Keratinocyte (primary cell): ENCODE results near the gene HDGFL3.

Source experiments
- EZH2 ChIP-seq: IDR thresholded peaks from one replicate; pipeline ENCODE4 v1.6.1; 2012; ENCODE audit warnings: inconsistent platforms, mild to moderate bottlenecking, low read length, moderate library complexity
- TF ChIP-seq, protein P1 (sequence below), 3 experiments: IDR thresholded peaks in 1 of 3; conservative IDR thresholded peaks in 1 of 3; optimal IDR thresholded peaks in 1 of 3; 2 replicates in 2 of 3; 3 replicates in 1 of 3; pipeline versions ENCODE3 to v1.5.1; 2011; ENCODE audit warnings: low read length in 3 of 3, mild to moderate bottlenecking in 3 of 3, moderate library complexity in 2 of 3, control low read depth in 1 of 3, inconsistent platforms in 1 of 3; ENCODE audit not compliant: insufficient read depth in 2 of 3; ENCODE audit errors: extremely low read depth in 1 of 3

DNA sequence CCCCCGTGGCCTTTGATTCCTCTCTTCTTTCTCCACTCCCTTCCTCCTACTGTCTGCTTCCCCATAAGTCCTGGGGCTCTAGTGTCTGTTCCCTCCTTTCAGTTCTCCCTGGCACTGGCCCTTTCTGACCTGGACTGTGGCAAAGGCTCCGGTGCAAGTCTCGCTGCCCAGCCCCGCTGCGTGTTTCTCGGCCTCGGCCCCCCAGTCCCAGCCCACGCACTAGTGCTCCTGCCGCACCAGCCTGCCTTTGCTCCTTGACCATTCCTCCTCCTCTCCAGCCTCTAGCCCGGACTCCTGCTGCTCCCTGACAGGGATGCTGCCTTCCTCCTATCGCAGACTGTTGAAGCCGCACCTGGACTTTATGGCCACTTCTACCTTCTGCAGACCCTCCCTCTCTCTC is 98.1 kb downstream of the HDGFL3 start:
- TF ChIP-seq, protein P1, sequence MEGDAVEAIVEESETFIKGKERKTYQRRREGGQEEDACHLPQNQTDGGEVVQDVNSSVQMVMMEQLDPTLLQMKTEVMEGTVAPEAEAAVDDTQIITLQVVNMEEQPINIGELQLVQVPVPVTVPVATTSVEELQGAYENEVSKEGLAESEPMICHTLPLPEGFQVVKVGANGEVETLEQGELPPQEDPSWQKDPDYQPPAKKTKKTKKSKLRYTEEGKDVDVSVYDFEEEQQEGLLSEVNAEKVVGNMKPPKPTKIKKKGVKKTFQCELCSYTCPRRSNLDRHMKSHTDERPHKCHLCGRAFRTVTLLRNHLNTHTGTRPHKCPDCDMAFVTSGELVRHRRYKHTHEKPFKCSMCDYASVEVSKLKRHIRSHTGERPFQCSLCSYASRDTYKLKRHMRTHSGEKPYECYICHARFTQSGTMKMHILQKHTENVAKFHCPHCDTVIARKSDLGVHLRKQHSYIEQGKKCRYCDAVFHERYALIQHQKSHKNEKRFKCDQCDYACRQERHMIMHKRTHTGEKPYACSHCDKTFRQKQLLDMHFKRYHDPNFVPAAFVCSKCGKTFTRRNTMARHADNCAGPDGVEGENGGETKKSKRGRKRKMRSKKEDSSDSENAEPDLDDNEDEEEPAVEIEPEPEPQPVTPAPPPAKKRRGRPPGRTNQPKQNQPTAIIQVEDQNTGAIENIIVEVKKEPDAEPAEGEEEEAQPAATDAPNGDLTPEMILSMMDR (optimal IDR thresholded peaks at IDR 0.05 in 1 of 3, IDR thresholded peaks at IDR 0.05 in 1 of 3, conservative IDR thresholded peaks at IDR 0.05 in 1 of 3; ENCODE audit: extremely low read depth in 1 of 3, insufficient read depth in 2 of 3, low read length in 3 of 3): no peak
- no peak for TF ChIP-seq EZH2
